DOHH2 (cell line): Measurements from ENCODE around the gene VANGL1.

Source experiments
- H3F3A ChIP-seq: fragments of 200-600 bp; sonication (generic), shearing (Covaris generic); 2 replicates; pipeline ENCODE4 v1.6.0; 2016; ENCODE audit warnings: antibody characterized with exemption, mild to moderate bottlenecking; ENCODE audit not compliant: control insufficient read depth, insufficient read depth
- H3K27ac ChIP-seq: fragments of 200-600 bp; sonication (generic); 2 replicates; pipeline ENCODE4 v1.5.1; 2014; ENCODE audit warnings: low read depth, mild to moderate bottlenecking, low read length, moderate library complexity
- H3K27me3 ChIP-seq: fragments of 200-600 bp; sonication (generic); 2 replicates; pipeline ENCODE4 v1.6.1; 2014; ENCODE audit warnings: mild to moderate bottlenecking, low read length, mixed read lengths; ENCODE audit not compliant: control insufficient read depth
- H3K36me3 ChIP-seq: fragments of 200-600 bp; sonication (generic); 2 replicates; pipeline ENCODE4 v1.6.1; 2014; ENCODE audit warnings: mild to moderate bottlenecking, low read length, moderate library complexity, mixed read lengths; ENCODE audit not compliant: control insufficient read depth
- H3K4me1 ChIP-seq: fragments of 200-600 bp; sonication (generic); 2 replicates; pipeline ENCODE4 v1.6.1; 2014; ENCODE audit warnings: mild to moderate bottlenecking, low read length, mixed read lengths; ENCODE audit not compliant: control insufficient read depth
- H3K4me2 ChIP-seq: fragments of 200-600 bp; sonication (generic); 2 replicates; pipeline ENCODE4 v1.6.0; 2014; ENCODE audit warnings: mild to moderate bottlenecking, low read length, moderate library complexity
- H3K4me3 ChIP-seq: fragments of 200-600 bp; sonication (generic); 2 replicates; pipeline ENCODE4 v1.5.1; 2014; ENCODE audit warnings: mild to moderate bottlenecking, low read length, mixed read lengths
- H3K79me2 ChIP-seq: fragments of 200-600 bp; sonication (generic); 2 replicates; pipeline ENCODE4 v1.6.1; 2014; ENCODE audit warnings: mild to moderate bottlenecking, low read length, mixed read lengths; ENCODE audit not compliant: control insufficient read depth
- H3K9me2 ChIP-seq: fragments of 200-600 bp; sonication (generic); replicated peaks from 2 replicates; pipeline ENCODE4 v1.6.1; 2014; ENCODE audit warnings: mild to moderate bottlenecking, low read length, mixed read lengths; ENCODE audit not compliant: control insufficient read depth
- H3K9me3 ChIP-seq: fragments of 200-600 bp; sonication (generic); 2 replicates; pipeline ENCODE4 v1.6.1; 2014; ENCODE audit warnings: antibody characterized with exemption, low read length, mixed read lengths; ENCODE audit not compliant: control insufficient read depth, insufficient read depth
- H4K20me1 ChIP-seq: fragments of 200-600 bp; sonication (generic); 2 replicates; pipeline ENCODE4 v1.6.0; 2014; ENCODE audit warnings: low read depth, mild to moderate bottlenecking, antibody characterized with exemption, low read length, moderate library complexity; ENCODE audit not compliant: control insufficient read depth, insufficient read depth
- CTCF ChIP-seq: fragments of 200-600 bp; sonication (generic); IDR thresholded peaks from one replicate; pipeline ENCODE4 v1.5.1; 2014; ENCODE audit warnings: antibody characterized with exemption, mild to moderate bottlenecking, low read depth, low read length; ENCODE audit not compliant: poor library complexity, severe bottlenecking
- EZH2phosphoT487 ChIP-seq: fragments of 200-600 bp; sonication (generic); IDR thresholded peaks from 2 replicates; pipeline ENCODE4 v1.6.1; 2017; ENCODE audit warnings: borderline replicate concordance, mild to moderate bottlenecking, antibody characterized with exemption, low read length, moderate library complexity, mixed read lengths

Gene VANGL1

GRCh38 chr1:115723756-115724155 lies 82.0 kb downstream of the VANGL1 start:
- Histone ChIP-seq H3K4me3 (no peak overlapping the region), H3K36me3 (no peaks in the 10 kb centered on the region), H3K9me2 (no peaks in the 10 kb centered on the region), H3K9me3 (no peaks in the 10 kb centered on the region), H3F3A (no peaks in the 10 kb centered on the region), H4K20me1 (no peaks in the 10 kb centered on the region), H3K4me1 (no peaks in the 10 kb centered on the region), H3K27me3 (no peaks in the 10 kb centered on the region; the same call in 1 of the 2 replicates), H3K27ac (no peak overlapping the region), H3K4me2 (no peak overlapping the region), H3K79me2 (no peaks in the 10 kb centered on the region)
- TF ChIP-seq EZH2phosphoT487: no peak
- TF ChIP-seq CTCF: no peak

GRCh38 chr1:115725600-115725999 lies 83.8 kb downstream of the VANGL1 start:
- H3F3A ChIP-seq: no peaks in the 10 kb centered on the region

GRCh38 chr1:115726161-115726560 lies 84.4 kb downstream of the VANGL1 start:
- no peak for TF ChIP-seq CTCF
- no peak for TF ChIP-seq EZH2phosphoT487
- Histone ChIP-seq H3K4me3 (no peak overlapping the region), H3F3A (no peaks in the 10 kb centered on the region), H3K27ac (no peak overlapping the region), H3K9me3 (no peaks in the 10 kb centered on the region), H3K79me2 (no peaks in the 10 kb centered on the region), H3K27me3 (no peaks in the 10 kb centered on the region; the same call in 1 of the 2 replicates), H3K9me2 (no peaks in the 10 kb centered on the region), H3K4me2 (no peak overlapping the region), H3K36me3 (no peaks in the 10 kb centered on the region), H3K4me1 (no peaks in the 10 kb centered on the region), H4K20me1 (no peaks in the 10 kb centered on the region)

More at GRCh38 chr1:115725600-115725999, 83.8 kb downstream of the VANGL1 start:
- no peaks in the 10 kb centered on the region for H4K20me1 ChIP-seq
- H3K4me3 ChIP-seq: no peak overlapping the region
- H3K9me3 ChIP-seq: no peaks in the 10 kb centered on the region
- no peaks in the 10 kb centered on the region for H3K9me2 ChIP-seq
- no peaks in the 10 kb centered on the region for H3K79me2 ChIP-seq
- H3K27me3 ChIP-seq: no peaks in the 10 kb centered on the region; the same call in 1 of the 2 replicates
- H3K36me3 ChIP-seq: no peaks in the 10 kb centered on the region
- H3K4me1 ChIP-seq: no peaks in the 10 kb centered on the region
- H3K27ac ChIP-seq: no peak overlapping the region
- no peak overlapping the region for H3K4me2 ChIP-seq
- TF ChIP-seq EZH2phosphoT487: no peak
- TF ChIP-seq CTCF: no peak
